HG03469 (cell line): Measurements from ENCODE around the gene ISLR.

Experiments
- ATAC-seq: cut with Tn5 transposase; IDR thresholded peaks from one replicate; pipeline ENCODE4 v1.9.1; 2021; ENCODE audit warnings: mild to moderate bottlenecking, moderate library complexity, moderate number of reproducible peaks; ENCODE audit not compliant: unreplicated experiment

The ISLR gene

DNA sequence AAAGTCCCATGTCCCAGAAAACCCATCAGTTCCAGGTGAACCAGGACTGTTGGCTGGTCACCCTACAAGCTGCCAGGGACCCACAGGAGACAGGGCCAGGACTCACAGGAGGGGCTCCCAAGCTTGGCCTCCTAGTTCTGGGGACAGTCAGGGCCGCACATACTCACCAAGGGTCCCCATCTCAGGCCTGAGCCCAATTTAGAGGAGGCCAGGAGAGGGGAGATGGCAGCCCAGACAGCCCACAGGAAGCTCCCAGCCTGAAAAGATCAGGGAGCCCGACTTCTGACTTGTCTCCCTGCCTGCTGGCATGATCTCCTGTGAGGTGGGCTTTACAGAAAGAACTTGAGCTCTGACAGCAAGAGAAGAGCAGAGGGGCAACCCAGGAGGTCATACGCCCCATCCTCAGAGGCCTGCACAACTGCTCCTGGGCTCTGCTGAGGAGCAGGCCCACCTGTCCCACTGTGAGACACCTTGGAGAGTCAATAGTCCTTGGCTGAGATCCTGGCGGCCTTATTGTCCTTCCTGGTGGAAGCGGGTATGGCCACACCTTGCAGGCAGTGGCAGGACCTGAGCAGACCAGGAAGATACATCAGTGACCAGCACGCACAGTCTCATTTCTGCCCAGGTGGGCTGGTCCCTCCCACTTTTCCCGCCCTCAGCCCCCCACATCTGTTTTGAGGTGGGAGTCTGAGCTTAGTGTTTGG lies 2.5 kb upstream of the ISLR start:
- ATAC-seq, result no peak

DNA sequence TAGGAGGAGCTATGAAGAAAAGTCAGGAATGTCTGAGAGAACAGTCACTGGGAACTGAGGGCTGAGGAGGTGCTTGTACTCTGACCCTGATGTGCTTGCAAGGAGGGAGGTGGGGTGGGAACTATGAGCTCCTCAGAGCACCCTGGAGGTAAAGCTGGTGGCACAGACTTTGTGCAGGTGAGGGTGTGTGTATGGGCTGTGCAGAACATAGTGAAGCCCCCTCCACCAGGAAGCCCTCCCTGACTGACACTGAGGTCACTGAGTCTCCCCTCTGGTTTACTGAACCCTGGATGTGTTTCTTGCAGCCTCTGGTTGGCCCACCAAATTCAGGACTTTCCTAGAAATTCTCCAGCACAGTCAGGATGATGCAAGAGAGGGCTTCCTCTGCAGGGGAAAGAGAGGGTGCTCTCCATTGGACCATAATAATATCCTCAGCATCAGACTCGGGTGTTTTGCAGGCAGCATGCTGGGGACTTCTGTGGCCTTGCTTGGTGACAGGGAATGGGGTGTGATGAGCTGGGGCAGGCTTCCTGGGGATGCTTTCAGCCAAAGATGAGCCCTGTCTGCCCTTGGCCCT lies 1.5 kb upstream of the ISLR start:
- ATAC-seq, result no peak

- no peak for ATAC-seq
Measured at GRCh38 chr15:74172701-74173379, 670 bp upstream of the ISLR start.

DNA sequence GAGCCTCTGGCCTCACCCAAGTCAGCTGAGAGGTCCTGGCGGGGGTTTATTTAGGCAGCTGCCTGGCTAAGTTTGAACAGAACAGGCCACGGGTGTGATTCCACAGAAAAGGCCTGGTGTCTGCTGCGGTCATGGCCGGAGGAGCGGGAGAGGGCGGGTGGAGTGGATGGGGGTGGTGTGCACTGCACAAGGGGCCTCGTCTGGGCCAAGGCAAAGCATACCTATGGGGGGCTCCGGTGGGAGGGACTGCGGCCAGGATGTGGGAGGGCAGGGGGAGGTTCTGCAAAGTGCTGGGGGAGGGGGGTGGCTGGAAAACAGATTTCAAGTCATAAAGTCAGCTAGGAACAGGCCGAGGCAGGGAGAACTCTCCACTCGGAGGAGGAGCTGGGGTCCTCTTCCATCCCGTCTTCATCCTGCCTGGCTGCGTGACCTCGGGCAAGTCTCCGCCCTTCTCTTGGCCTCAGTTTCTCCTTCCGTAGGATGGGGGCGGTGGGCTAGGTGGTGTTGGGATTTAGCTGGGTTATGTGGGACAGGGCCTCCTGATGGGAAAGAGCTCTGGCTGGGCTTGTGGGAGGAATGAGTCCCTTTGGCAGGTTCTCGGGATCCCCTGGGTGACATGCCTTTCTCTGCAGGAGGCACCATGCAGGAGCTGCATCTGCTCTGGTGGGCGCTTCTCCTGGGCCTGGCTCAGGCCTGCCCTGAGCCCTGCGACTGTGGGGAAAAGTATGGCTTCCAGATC lies 878 bp downstream of the ISLR start:
- no peak for ATAC-seq

GRCh38 chr15:74174958-74175253 lies 1.4 kb downstream of the ISLR start:
- no peak for ATAC-seq

- no peak for ATAC-seq
Measured at GRCh38 chr15:74175271-74176191, 2.0 kb downstream of the ISLR start.

GRCh38 chr15:74176262-74177214 lies 3.0 kb downstream of the ISLR start:
- ATAC-seq, result no peak

DNA sequence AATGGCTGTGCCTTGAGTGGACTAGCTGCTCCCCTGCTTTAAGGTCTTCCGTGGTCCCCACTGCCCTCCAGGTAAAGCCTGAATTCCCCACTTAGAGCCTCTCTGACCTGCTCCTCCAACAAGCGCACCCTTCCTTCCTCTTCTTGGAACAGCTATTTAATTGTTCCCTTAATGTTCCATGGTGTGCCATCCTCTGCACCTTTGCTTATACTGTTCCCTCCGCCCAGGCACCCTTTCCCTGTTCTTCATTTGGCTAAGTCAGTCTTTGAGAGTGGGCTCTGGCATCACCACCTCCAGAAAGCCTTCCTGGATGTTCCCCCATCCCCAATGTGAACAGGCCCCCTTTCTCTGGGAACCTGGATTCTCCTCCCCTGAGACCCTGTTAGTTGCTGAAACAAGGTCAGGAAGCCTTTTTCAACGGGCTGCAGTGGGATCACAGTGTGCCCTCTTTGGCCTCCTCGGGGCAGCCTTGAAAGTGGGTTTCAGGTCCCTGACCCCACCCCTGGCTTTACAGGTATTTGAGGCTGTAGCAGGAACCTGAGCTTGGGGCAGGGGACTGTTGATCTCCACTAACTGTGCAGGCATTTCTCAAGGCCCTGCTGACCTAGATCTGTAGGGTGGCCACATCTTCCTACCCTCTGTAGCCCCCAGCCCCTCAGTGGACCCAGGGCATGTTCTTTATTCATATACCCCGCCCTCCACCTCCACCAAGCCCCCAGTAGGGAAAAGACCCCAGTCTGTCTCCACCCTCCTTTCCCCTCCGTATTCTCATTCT lies 5.0 kb downstream of the ISLR start:
- no peak for ATAC-seq

DNA sequence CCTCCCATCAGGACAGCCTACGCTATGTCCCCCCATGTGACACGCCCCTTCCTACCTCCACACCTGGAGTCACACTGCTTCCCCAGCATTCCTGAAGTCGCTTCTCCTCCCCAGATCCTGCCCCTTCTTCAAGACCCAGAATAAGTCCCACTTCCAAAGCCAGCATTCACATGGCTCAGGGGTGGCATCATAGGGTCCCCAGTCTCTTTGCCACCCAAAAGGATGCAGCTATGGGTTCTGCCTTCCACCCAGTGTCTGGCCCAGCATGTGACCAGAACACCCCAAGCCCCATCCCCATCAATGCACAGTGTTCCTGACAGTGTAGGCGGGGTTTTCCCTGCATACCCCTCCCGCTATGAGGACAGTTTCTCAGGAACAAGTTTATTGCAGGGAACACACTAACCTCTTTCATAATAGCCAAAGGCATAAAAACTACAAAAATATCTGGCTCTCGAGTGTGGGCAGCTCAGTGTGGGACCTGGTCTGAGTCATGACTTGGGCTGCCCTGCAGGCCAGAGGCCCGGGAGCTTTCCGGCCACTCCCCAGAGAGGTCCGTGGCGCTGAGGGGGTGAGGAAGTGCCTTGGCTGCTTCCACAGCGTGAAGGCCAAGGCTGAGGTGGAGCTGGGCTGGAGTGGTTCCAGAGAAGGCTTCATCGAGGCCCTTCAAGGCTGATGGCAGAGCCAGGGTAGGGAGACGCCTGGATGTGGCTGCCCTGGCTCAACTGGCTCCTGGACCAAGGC lies 5.8 kb downstream of the ISLR start:
- ATAC-seq, result no peak

DNA sequence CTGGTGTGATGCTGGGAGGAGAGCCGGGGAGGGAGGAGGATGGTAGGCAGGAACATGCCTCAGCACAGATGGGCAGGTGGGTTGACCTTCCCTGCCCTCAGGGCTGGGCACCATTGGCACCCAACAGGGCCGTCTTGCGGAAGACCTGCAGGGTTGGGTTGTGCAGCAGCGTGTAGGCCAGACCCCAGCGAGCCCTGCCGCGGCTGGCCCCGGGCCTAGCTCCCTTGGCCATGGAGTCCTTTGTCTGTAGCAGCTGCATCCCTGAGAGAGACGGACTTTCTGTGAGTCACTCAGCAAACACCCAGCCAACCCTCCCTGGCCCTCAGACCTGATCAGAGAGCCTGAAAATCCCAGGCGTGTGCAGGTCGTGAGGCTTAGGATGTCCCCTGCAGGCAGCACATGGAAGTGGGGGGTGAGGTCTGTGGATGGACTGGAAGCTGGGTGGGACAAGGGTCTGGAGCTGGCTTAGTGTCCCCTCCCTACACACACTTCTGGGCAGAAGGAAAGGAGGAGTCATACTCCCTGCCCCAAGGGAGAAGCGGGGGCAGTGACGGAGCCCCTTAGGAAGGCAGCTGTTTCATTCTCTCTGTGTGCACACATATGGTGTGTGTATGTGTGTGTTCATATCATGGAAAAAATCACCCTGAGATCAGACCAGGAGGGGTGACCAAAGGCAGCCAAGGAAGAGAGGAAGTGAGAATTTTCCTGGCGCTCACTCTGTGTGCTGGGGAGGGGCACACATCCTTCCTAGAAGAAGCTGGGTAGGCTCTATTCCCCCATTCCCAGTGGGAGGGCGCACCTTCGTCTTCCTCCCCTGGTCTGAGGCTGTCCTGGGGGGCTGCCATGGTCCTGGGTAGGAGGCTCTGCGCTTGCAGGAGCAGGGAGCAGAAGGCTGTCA lies 6.7 kb downstream of the ISLR start:
- ATAC-seq, result no peak

GRCh38 chr15:74180881-74181602 lies 7.5 kb downstream of the ISLR start:
- no peak for ATAC-seq

GRCh38 chr15:74182131-74182530 lies 8.6 kb downstream of the ISLR start:
- no peak for ATAC-seq

- no peak for ATAC-seq
Measured at GRCh38 chr15:74184582-74185091, 11.1 kb downstream of the ISLR start.

DNA sequence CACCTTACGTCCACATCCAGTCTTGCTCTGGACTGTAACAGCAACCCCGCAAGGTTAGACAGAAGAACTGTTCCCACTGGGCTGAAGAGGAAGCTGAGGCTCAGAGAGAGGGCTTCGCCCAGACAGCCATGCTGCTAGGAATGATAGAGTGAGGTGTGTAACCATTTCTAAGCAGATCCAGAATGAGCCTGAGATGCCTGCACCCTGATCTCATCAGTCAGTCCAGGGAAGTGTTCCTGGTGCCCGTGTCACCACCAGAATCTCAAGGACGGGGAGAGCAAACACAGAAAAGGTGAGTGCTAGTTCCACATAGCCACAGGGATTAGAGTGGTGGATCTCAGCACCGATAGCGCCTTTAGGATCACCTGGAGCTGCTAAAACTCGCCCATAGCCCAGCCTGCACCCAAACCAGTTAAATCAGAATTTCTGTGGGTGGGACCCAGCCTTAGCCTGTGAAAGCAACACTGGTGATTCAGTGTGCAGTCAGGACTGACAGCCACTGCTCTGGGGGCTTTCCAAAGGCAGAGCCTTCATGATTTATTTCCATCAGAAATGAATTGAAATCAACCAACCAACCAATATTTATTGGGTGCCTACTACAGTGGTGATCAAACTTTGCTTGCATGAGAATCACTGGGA lies 12.3 kb downstream of the ISLR start:
- no peak for ATAC-seq

GRCh38 chr15:74188216-74188615 lies 14.7 kb downstream of the ISLR start:
- no peak for ATAC-seq

DNA sequence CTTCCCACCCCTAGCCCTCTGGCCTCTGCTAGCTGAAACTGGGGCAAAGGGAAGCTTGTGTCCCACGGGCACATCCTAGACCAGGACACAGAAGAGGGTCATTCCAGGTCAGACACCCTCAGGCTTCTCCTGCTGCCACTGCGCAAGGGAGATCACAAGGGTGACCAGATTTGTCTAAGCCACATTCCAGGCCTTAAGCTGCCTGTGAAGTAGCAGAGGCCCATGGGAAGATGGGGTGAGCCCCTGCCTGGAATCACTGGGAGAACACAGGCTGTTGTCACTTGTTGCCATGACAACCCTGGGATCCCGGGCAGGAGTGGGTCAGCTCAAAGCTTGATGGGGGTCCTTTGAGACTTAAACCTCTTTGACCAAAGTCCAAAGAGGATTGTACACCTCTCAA lies 18.3 kb downstream of the ISLR start:
- ATAC-seq, result no peak
